Ovary (tissue), 9 donors: ENCODE measurements around the gene SCAPER. TPM values are rescaled to one million over a fixed set of nuclear protein-coding genes. Genes with fewer than 3 reads are reported as not detected.

Experiments used
- DNase-seq, 5 donors: peaks; one replicate each; pipeline ENCODE4 v3.0.0-alpha.2; 2019 to 2020
- H3K27ac ChIP-seq, 2 donors: fragments of 200-600 bp; one replicate each; pipeline versions ENCODE4 v1.5.1 to v1.8.0; 2019 to 2022
- H3K27me3 ChIP-seq: fragments of 200-600 bp; one replicate; pipeline ENCODE4 v1.8.0; 2022
- H3K36me3 ChIP-seq: fragments of 200-600 bp; sonication (generic); one replicate; pipeline ENCODE4 v1.5.1; 2019
- H3K4me1 ChIP-seq: one replicate; pipeline ENCODE4 v1.8.1; 2013; ENCODE audit warnings: mild to moderate bottlenecking, moderate library complexity; ENCODE audit not compliant: insufficient read depth
- H3K4me3 ChIP-seq: fragments of 200-600 bp; sonication (generic); one replicate; pipeline ENCODE4 v1.5.1; 2017
- H3K9me3 ChIP-seq, 2 donors: fragments of 200-600 bp in 1 of 2; sonication (generic) in 1 of 2; one replicate each; pipeline versions ENCODE4 v1.5.1 to v1.8.1; 2013 to 2019; ENCODE audit warnings: mild to moderate bottlenecking in 1 of 2, moderate library complexity in 1 of 2
- CTCF ChIP-seq, 3 donors: fragments of 450-650 bp in 2 of 3; fragments of 200-600 bp in 1 of 3; IDR thresholded peaks; one replicate each; pipeline versions ENCODE4 v1.5.1 to v1.8.0; 2016 to 2022; ENCODE audit warnings: antibody characterized with exemption in 3 of 3, mild to moderate bottlenecking in 1 of 3
- EP300 ChIP-seq: sonication (generic); formaldehyde crosslinking; IDR thresholded peaks from one replicate; pipeline ENCODE4 v1.6.1; 2017; ENCODE audit warnings: antibody characterized with exemption
- POLR2A ChIP-seq: fragments of 450-650 bp; IDR thresholded peaks from one replicate; pipeline ENCODE4 v1.6.1; 2017; ENCODE audit warnings: antibody characterized with exemption, mild to moderate bottlenecking, moderate library complexity
- WGBS, 3 donors: extraction: QIAGEN DNeasy Blood & Tissue Kit in 1 of 3; methylation state at CpG; one replicate each; pipeline versions ENCODE4 v1.1.5 to v1.1.7; 2013 to 2017; 5-methylcytosine and 5-hydroxymethylcytosine counted together
- intact Hi-C, 4 donors: fragments of 100-400 bp; cut with DNase I; formaldehyde crosslinking; loops; one replicate each; pipeline versions ENCODE4 v1.11.0 to v1.15.1; 2022 to 2023
- polyA plus RNA-seq, 2 donors: library from polyadenylated mRNA; stranded (reverse); fragments of 200-250 nt in 1 of 2; fragments of 350-450 nt in 1 of 2; fragmentation: Illumina TruSeq in 1 of 2; extraction: RNeasy Lipid Tissue Mini Kit (QIAGEN cat#74804) in 1 of 2; gene quantifications; one replicate each; pipeline ENCODE4 v1.2.3, GENCODE V29; 2013 to 2014
- total RNA-seq, 7 donors: library from RNA; depleted of rRNA in 2 of 7; stranded (reverse); fragments of >200 nt in 2 of 7; fragmentation: NEBNext Ultra II Directional in 3 of 7; extraction: Animal tissue kit (Norgen Biotek cat#: 25700) in 3 of 7; gene quantifications; one replicate each; pipeline versions ENCODE4 v1.1.0 to v1.2.4, GENCODE V29; 2016 to 2023
- donor health status: DM: no; HTN: no; CAD: no; lungs with moderate emphysema.
- donor health status: DM: no; HTN: no; CAD: no.
- donor health status: Bipolar disorder and iron deficiency.
- donor health status: DM: yes; HTN: yes; CAD: no.
- donor health status: DM: no; HTN: no; CAD: no.
- donor health status: DM: yes; HTN: yes; CAD: no.

The SCAPER gene
- total and polyA plus RNA-seq, 9 donors = 13.7 to 45.8 (median 27.9) TPM

- DNase-seq = no peak
- no peak for TF ChIP-seq POLR2A
- no peak for TF ChIP-seq EP300
- TF ChIP-seq CTCF (IDR thresholded peaks at IDR 0.05) = no peak
- WGBS, 3 donors = 24 to 39% (median 35%) methylated on average over 2 of the region's 2 CpGs
- no peaks in the 10 kb centered on the region for H3K27me3 ChIP-seq
- no peaks in the 10 kb centered on the region for H3K4me1 ChIP-seq
- no peaks in the 10 kb centered on the region for H3K36me3 ChIP-seq
- no peak overlapping the region for H3K4me3 ChIP-seq
- intact Hi-C loops = no loop called here
- no peak overlapping the region for H3K27ac ChIP-seq
- no peaks in the 10 kb centered on the region for H3K9me3 ChIP-seq
These were observed 338.9 kb downstream of the SCAPER start for GRCh38 chr15:76566276-76566675.

- no peaks in the 10 kb centered on the region for H3K36me3 ChIP-seq
- no peak for DNase-seq
- no peaks in the 10 kb centered on the region for H3K9me3 ChIP-seq
- no peaks in the 10 kb centered on the region for H3K4me1 ChIP-seq
- no peak overlapping the region for H3K27ac ChIP-seq
- no peak for TF ChIP-seq CTCF (IDR thresholded peaks at IDR 0.05)
- no peak for TF ChIP-seq POLR2A
- no peaks in the 10 kb centered on the region for H3K27me3 ChIP-seq
- WGBS, 3 donors = 47 to 57% (median 55%) methylated on average over 1 of the region's 1 CpG
- intact Hi-C loops = no loop called here
- H3K4me3 ChIP-seq = no peak overlapping the region
These were observed 339.8 kb downstream of the SCAPER start for GRCh38 chr15:76565366-76565765.

GRCh38 chr15:76555247-76555646 is 349.9 kb downstream of the SCAPER start:
- H3K4me3 ChIP-seq = no peak overlapping the region
- H3K9me3 ChIP-seq = no peaks in the 10 kb centered on the region
- no peaks in the 10 kb centered on the region for H3K27me3 ChIP-seq
- H3K27ac ChIP-seq = no peak overlapping the region
- no peaks in the 10 kb centered on the region for H3K4me1 ChIP-seq
- intact Hi-C loops = no loop called here
- TF ChIP-seq CTCF (IDR thresholded peaks at IDR 0.05) = no peak
- no peak for TF ChIP-seq POLR2A
- TF ChIP-seq EP300 = no peak
- H3K36me3 ChIP-seq = no peaks in the 10 kb centered on the region
- 87 to 99% (median 94%) methylated on average over 1 of the region's 1 CpG for WGBS, 3 donors
- no peak for DNase-seq

GRCh38 chr15:76553564-76553963 is 351.6 kb downstream of the SCAPER start:
- H3K4me1 ChIP-seq = no peaks in the 10 kb centered on the region
- no peak overlapping the region for H3K4me3 ChIP-seq
- intact Hi-C loops = no loop called here
- DNase-seq = no peak
- TF ChIP-seq EP300 (no peak), POLR2A (no peak), CTCF (IDR thresholded peaks at IDR 0.05) (no peak)
- 79 to 95% (median 90%) methylated on average over 2 of the region's 2 CpGs for WGBS, 3 donors
- no peaks in the 10 kb centered on the region for H3K36me3 ChIP-seq
- no peak overlapping the region for H3K27ac ChIP-seq
- H3K27me3 ChIP-seq = no peaks in the 10 kb centered on the region
- no peaks in the 10 kb centered on the region for H3K9me3 ChIP-seq

GRCh38 chr15:76553102-76553501 is 352.0 kb downstream of the SCAPER start:
- H3K4me1 ChIP-seq = no peaks in the 10 kb centered on the region
- H3K4me3 ChIP-seq = no peak overlapping the region
- H3K36me3 ChIP-seq = no peaks in the 10 kb centered on the region
- TF ChIP-seq EP300 (no peak), CTCF (IDR thresholded peaks at IDR 0.05) (no peak), POLR2A (no peak)
- H3K27ac ChIP-seq = no peak overlapping the region
- no peak for DNase-seq
- H3K27me3 ChIP-seq = no peaks in the 10 kb centered on the region
- no peaks in the 10 kb centered on the region for H3K9me3 ChIP-seq
- 92 to 93% (median 93%) methylated on average over 5 of the region's 5 CpGs for WGBS, 3 donors
- intact Hi-C loops = no loop called here
